Measurements from ENCODE around the gene DAGLA. TPM values are rescaled to one million over a fixed set of nuclear protein-coding genes. Genes with fewer than 3 reads are reported as not detected.

Gene DAGLA
- total and polyA plus RNA-seq, 2 donors from 2014 or later, result 1.4 to 3.9 TPM

GRCh38 chr11:61728066-61728939 is 48.1 kb downstream of the DAGLA start:
- H3K9me3 ChIP-seq (ENCODE audit: control insufficient read depth in 2 of 3, insufficient read depth in 1 of 3, low read length in 3 of 3), result no peaks in the 10 kb centered on the region
- FAIRE-seq (no peak), DNase-seq (peak in 1 of 5 donors; percentile 67)
- intact Hi-C loops (cut with DNase I), result no loop called here
- H3K4me1 ChIP-seq (ENCODE audit: control insufficient read depth in 2 of 3, insufficient read depth in 2 of 3, low read depth in 1 of 3, low read length in 3 of 3), result peaks cover 0 to 3% (median 0%) of the 10 kb centered on the region in 3 donors
- no peaks in the 10 kb centered on the region for H3K36me3 ChIP-seq (ENCODE audit: control insufficient read depth in 2 of 3, insufficient read depth in 3 of 3, low read length in 3 of 3)
- H3K27me3 ChIP-seq (ENCODE audit: control insufficient read depth, insufficient read depth, low read length), result no peaks in the 10 kb centered on the region
- no peak overlapping the region for H3K4me3 ChIP-seq (ENCODE audit: low read length in 3 of 3)
- TF ChIP-seq CTCF (IDR thresholded peaks at IDR 0.05; ENCODE audit: borderline replicate concordance, extremely low read depth, insufficient read depth), result no peak
- H3K9ac ChIP-seq (ENCODE audit: low read length in 3 of 3), result no peak overlapping the region
- no peak overlapping the region for H3K27ac ChIP-seq (ENCODE audit: low read depth in 2 of 2, low read length in 2 of 2)

GRCh38 chr11:61728940-61729219 is 48.7 kb downstream of the DAGLA start:
- H3K27ac ChIP-seq (ENCODE audit: low read depth in 2 of 2, low read length in 2 of 2), result no peak overlapping the region
- no peak for TF ChIP-seq CTCF (IDR thresholded peaks at IDR 0.05; ENCODE audit: borderline replicate concordance, extremely low read depth, insufficient read depth)
- peaks cover 0 to 3% (median 0%) of the 10 kb centered on the region in 3 donors for H3K4me1 ChIP-seq (ENCODE audit: control insufficient read depth in 2 of 3, insufficient read depth in 2 of 3, low read depth in 1 of 3, low read length in 3 of 3)
- no peak overlapping the region for H3K4me3 ChIP-seq (ENCODE audit: low read length in 3 of 3)
- H3K9ac ChIP-seq (ENCODE audit: low read length in 3 of 3), result no peak overlapping the region
- H3K27me3 ChIP-seq (ENCODE audit: control insufficient read depth, insufficient read depth, low read length), result no peaks in the 10 kb centered on the region
- intact Hi-C loops (cut with DNase I), result no loop called here
- H3K9me3 ChIP-seq (ENCODE audit: control insufficient read depth in 2 of 3, insufficient read depth in 1 of 3, low read length in 3 of 3), result no peaks in the 10 kb centered on the region
- no peak for FAIRE-seq
- DNase-seq, result peak in 1 of 5 donors; percentile 73
- H3K36me3 ChIP-seq (ENCODE audit: control insufficient read depth in 2 of 3, insufficient read depth in 3 of 3, low read length in 3 of 3), result no peaks in the 10 kb centered on the region

- H3K36me3 ChIP-seq (ENCODE audit: control insufficient read depth in 2 of 3, insufficient read depth in 3 of 3, low read length in 3 of 3), result no peaks in the 10 kb centered on the region
- FAIRE-seq (no peak), DNase-seq (peak in 1 of 5 donors; percentile 72)
- H3K4me3 ChIP-seq (ENCODE audit: low read length in 3 of 3), result no peak overlapping the region
- H3K9ac ChIP-seq (ENCODE audit: low read length in 3 of 3), result no peak overlapping the region
- no peak overlapping the region for H3K27ac ChIP-seq (ENCODE audit: low read depth in 2 of 2, low read length in 2 of 2)
- H3K4me1 ChIP-seq (ENCODE audit: control insufficient read depth in 2 of 3, insufficient read depth in 2 of 3, low read depth in 1 of 3, low read length in 3 of 3), result peaks cover 0 to 3% (median 0%) of the 10 kb centered on the region in 3 donors
- no peaks in the 10 kb centered on the region for H3K9me3 ChIP-seq (ENCODE audit: control insufficient read depth in 2 of 3, insufficient read depth in 1 of 3, low read length in 3 of 3)
- H3K27me3 ChIP-seq (ENCODE audit: control insufficient read depth, insufficient read depth, low read length), result no peaks in the 10 kb centered on the region
- TF ChIP-seq CTCF (IDR thresholded peaks at IDR 0.05; ENCODE audit: borderline replicate concordance, extremely low read depth, insufficient read depth), result no peak
- intact Hi-C loops (cut with DNase I), result loop anchor here (5.0 kb wide), 1 partner anchor 48 kb away; the partner anchor contains the start of gene DAGLA
These were observed 50.2 kb downstream of the DAGLA start for GRCh38 chr11:61730240-61730994.

All from kidney (tissue), 14 donors.